ENCODE measurements around the gene NR2C2. TPM values are rescaled to one million over a fixed set of nuclear protein-coding genes. Genes with fewer than 3 reads are reported as not detected.

Gene NR2C2
- total RNA-seq, 1 donor, result 34.0 TPM

GRCh38 chr3:15092686-15093085 is 145.3 kb downstream of the NR2C2 start:
- Histone ChIP-seq H3K36me3 (ENCODE audit: insufficient read depth, low read length) (peaks cover 59% of the 10 kb centered on the region), H3K4me2 (ENCODE audit: insufficient read depth, low read length) (no peak overlapping the region), H3K9me3 (ENCODE audit: low read depth, low read length) (no peaks in the 10 kb centered on the region), H3K4me3 (ENCODE audit: insufficient read depth, low read length) (no peak overlapping the region), H3K4me1 (ENCODE audit: insufficient read depth, low read length) (peaks cover 18% of the 10 kb centered on the region), H3K27ac (ENCODE audit: low read depth, low read length) (no peak overlapping the region), H4K20me1 (ENCODE audit: insufficient read depth, low read length) (no peaks in the 10 kb centered on the region), H3K27me3 (ENCODE audit: insufficient read depth, low read length) (no peaks in the 10 kb centered on the region), H2AFZ (ENCODE audit: low read length) (no peak overlapping the region), H3K79me2 (ENCODE audit: insufficient read depth, low read length) (peaks cover 26% of the 10 kb centered on the region)
- DNase-seq (ENCODE audit: insufficient read length, low spot score, missing footprints), result no peak
- TF ChIP-seq CTCF (IDR thresholded peaks at IDR 0.05; ENCODE audit: extremely low read depth, low read depth, low read length), result no peak

- TF ChIP-seq CTCF (IDR thresholded peaks at IDR 0.05; ENCODE audit: extremely low read depth, low read depth, low read length), result no peak
- Histone ChIP-seq H3K4me3 (ENCODE audit: insufficient read depth, low read length) (no peak overlapping the region), H3K9me3 (ENCODE audit: low read depth, low read length) (no peaks in the 10 kb centered on the region), H3K4me1 (ENCODE audit: insufficient read depth, low read length) (peaks cover 23% of the 10 kb centered on the region), H3K36me3 (ENCODE audit: insufficient read depth, low read length) (peaks cover 51% of the 10 kb centered on the region), H2AFZ (ENCODE audit: low read length) (no peak overlapping the region), H4K20me1 (ENCODE audit: insufficient read depth, low read length) (no peaks in the 10 kb centered on the region), H3K4me2 (ENCODE audit: insufficient read depth, low read length) (peak overlapping the region; percentile 36), H3K27me3 (ENCODE audit: insufficient read depth, low read length) (no peaks in the 10 kb centered on the region), H3K79me2 (ENCODE audit: insufficient read depth, low read length) (peaks cover 38% of the 10 kb centered on the region), H3K27ac (ENCODE audit: low read depth, low read length) (peak overlapping the region; percentile 61)
- DNase-seq (ENCODE audit: insufficient read length, low spot score, missing footprints), result peak; percentile 32
Observed at GRCh38 chr3:15094187-15094875, 146.9 kb downstream of the NR2C2 start.

- H3K4me3 ChIP-seq (ENCODE audit: insufficient read depth, low read length), result no peak overlapping the region
- no peak for DNase-seq (ENCODE audit: insufficient read length, low spot score, missing footprints)
- H3K79me2 ChIP-seq (ENCODE audit: insufficient read depth, low read length), result peaks cover 38% of the 10 kb centered on the region
- H3K36me3 ChIP-seq (ENCODE audit: insufficient read depth, low read length), result peaks cover 40% of the 10 kb centered on the region
- H2AFZ ChIP-seq (ENCODE audit: low read length), result no peak overlapping the region
- no peaks in the 10 kb centered on the region for H3K27me3 ChIP-seq (ENCODE audit: insufficient read depth, low read length)
- H3K9me3 ChIP-seq (ENCODE audit: low read depth, low read length), result no peaks in the 10 kb centered on the region
- H3K4me2 ChIP-seq (ENCODE audit: insufficient read depth, low read length), result no peak overlapping the region
- TF ChIP-seq CTCF (IDR thresholded peaks at IDR 0.05; ENCODE audit: extremely low read depth, low read depth, low read length), result no peak
- no peaks in the 10 kb centered on the region for H4K20me1 ChIP-seq (ENCODE audit: insufficient read depth, low read length)
- peaks cover 29% of the 10 kb centered on the region for H3K4me1 ChIP-seq (ENCODE audit: insufficient read depth, low read length)
- H3K27ac ChIP-seq (ENCODE audit: low read depth, low read length), result no peak overlapping the region
Observed at GRCh38 chr3:15096046-15096445, 148.7 kb downstream of the NR2C2 start.

- H3K79me2 ChIP-seq (ENCODE audit: insufficient read depth, low read length), result peaks cover 33% of the 10 kb centered on the region
- no peak for DNase-seq (ENCODE audit: insufficient read length, low spot score, missing footprints)
- peak overlapping the region; percentile 99 for H3K4me2 ChIP-seq (ENCODE audit: insufficient read depth, low read length)
- peak overlapping the region; percentile 86 for H3K4me3 ChIP-seq (ENCODE audit: insufficient read depth, low read length)
- no peaks in the 10 kb centered on the region for H3K27me3 ChIP-seq (ENCODE audit: insufficient read depth, low read length)
- peaks cover 29% of the 10 kb centered on the region for H3K4me1 ChIP-seq (ENCODE audit: insufficient read depth, low read length)
- H3K9me3 ChIP-seq (ENCODE audit: low read depth, low read length), result no peaks in the 10 kb centered on the region
- H3K36me3 ChIP-seq (ENCODE audit: insufficient read depth, low read length), result peaks cover 31% of the 10 kb centered on the region
- H4K20me1 ChIP-seq (ENCODE audit: insufficient read depth, low read length), result no peaks in the 10 kb centered on the region
- H3K27ac ChIP-seq (ENCODE audit: low read depth, low read length), result peak overlapping the region; percentile 81
- no peak overlapping the region for H2AFZ ChIP-seq (ENCODE audit: low read length)
- TF ChIP-seq CTCF (IDR thresholded peaks at IDR 0.05; ENCODE audit: extremely low read depth, low read depth, low read length), result no peak
Observed at GRCh38 chr3:15097891-15098290, 150.5 kb downstream of the NR2C2 start.

Other genes starting within 250 kb of the NR2C2 start
- gene FGD5, start 128.6 kb upstream of the NR2C2 start, total RNA-seq, result under 0.01 TPM in 2 replicates
- gene MRPS25, start 117.7 kb downstream of the NR2C2 start, total RNA-seq, result 11.2 and 14.4 TPM in 2 replicates
- 23.9 TPM in 2 replicates for gene RBSN, start 151.6 kb downstream of the NR2C2 start, total RNA-seq

Measured in osteoblast (primary cell).